RWPE1 (cell line): Measurements from ENCODE around the gene ISG20L2.

Experiments
- CTCF ChIA-PET: fragments of 350-600 bp; sonication (Branson Sonifier 250); formaldehyde crosslinking; extraction: SDS; loops from one replicate; lab custom pipeline; 2021; lab: Yijun Ruan, JAX
- POLR2A ChIA-PET: fragments of 400-600 bp; formaldehyde crosslinking; extraction: SDS; loops from one replicate; lab custom pipeline; 2020; ENCODE audit warnings: antibody characterized with exemption; ENCODE audit not compliant: low non-redundant PET; lab: Yijun Ruan, JAX
- DNase-seq: peaks from one replicate; pipeline ENCODE4 v3.0.0; 2012; ENCODE audit warnings: low spot score
- H3K27ac ChIP-seq: fragments of 450-650 bp; 2 replicates; pipeline ENCODE4 v1.5.1; 2017
- TF ChIP-seq, protein P1 (sequence below): fragments of 450-650 bp; conservative IDR thresholded peaks from 2 replicates; pipeline ENCODE4 v1.5.1; 2017; ENCODE audit warnings: low read depth, mild to moderate bottlenecking

ISG20L2 gene

DNA sequence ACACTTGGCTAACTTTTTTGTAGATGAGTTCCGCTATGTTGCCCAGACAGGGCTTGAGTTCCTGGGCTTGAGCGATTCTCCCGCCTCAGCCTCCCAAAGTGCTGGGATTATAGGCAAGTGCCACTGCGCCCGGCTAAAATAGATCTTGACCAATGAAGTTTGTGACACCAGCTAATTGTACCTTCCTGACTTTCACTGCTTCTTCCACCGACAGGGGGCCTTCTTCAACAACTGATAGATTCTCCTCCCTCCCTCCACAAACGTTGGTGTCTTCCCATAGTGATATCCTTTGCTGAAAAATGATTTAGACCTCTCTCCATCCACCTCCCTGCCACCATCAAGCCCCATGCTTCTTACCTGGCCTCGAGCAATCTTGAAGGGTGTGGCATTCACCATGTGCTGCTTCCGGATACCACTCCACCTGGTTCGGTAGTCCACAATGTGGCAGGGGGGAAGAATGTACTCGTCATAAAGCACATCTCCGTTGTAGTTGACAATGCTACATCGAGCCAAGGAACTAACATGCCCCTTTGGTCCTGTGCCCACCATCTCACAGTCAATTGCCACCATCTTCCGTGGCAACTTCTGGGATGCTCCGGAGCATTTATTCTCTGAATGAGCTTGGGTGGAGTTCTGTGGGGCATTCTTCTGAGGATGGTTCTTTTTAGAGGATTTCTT, 1.9 kb downstream of the ISG20L2 start:
- H3K27ac ChIP-seq: peak overlapping the region; percentile 68
- DNase-seq: peak; percentile 78
- TF ChIP-seq, protein P1, sequence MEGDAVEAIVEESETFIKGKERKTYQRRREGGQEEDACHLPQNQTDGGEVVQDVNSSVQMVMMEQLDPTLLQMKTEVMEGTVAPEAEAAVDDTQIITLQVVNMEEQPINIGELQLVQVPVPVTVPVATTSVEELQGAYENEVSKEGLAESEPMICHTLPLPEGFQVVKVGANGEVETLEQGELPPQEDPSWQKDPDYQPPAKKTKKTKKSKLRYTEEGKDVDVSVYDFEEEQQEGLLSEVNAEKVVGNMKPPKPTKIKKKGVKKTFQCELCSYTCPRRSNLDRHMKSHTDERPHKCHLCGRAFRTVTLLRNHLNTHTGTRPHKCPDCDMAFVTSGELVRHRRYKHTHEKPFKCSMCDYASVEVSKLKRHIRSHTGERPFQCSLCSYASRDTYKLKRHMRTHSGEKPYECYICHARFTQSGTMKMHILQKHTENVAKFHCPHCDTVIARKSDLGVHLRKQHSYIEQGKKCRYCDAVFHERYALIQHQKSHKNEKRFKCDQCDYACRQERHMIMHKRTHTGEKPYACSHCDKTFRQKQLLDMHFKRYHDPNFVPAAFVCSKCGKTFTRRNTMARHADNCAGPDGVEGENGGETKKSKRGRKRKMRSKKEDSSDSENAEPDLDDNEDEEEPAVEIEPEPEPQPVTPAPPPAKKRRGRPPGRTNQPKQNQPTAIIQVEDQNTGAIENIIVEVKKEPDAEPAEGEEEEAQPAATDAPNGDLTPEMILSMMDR: no peak; the same call in 1 of the 2 replicates
- ChIA-PET POLR2A (interaction anchor here (1.0 to 1.8 kb wide), 2 partner anchors 37 to 65 kb away, joined by 3 to 10 read pairs; no protein-coding TSS in a partner anchor), CTCF (interaction anchor here (0.6 to 4.5 kb wide), 22 partner anchors 14 to 201 kb away, joined by 3 to 178 read pairs (median 4); partner anchors contain the start of genes CRABP2, LRRC71, MRPL24 and NES)

DNA sequence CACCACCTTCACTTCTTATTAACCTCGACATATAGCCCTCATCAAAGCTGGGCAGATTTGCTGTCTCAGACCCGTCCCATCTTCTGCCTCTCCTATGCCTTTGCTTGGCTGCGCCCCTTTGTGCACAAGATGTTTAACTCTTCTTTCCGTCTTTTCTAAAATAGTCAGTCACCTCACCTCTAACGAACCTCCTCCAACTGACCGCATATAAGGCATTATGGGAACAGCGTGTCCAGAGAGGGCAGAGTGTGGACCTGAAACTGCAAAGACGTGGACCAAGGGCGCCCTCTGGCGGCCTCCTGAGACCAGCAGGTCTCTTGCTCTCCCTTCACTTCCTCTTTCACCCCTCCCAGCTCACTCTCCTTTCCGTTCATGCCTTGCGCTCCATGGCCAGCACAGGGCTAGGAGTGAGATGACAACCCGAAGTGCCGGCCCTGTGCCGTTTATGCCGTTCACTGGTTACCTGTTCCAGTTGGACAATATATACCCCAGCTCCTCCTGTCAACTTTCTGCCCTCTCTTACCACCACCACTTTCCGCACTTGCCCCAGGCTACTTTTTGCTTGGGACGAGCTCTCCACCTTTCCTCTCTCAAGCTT, 2.8 kb downstream of the ISG20L2 start:
- H3K27ac ChIP-seq: peak overlapping the region; percentile 68
- POLR2A ChIA-PET: interaction anchor here (1.0 to 1.8 kb wide), 2 partner anchors 36 to 64 kb away, joined by 3 to 10 read pairs; no protein-coding TSS in a partner anchor
- peak; percentile 86 for DNase-seq
- TF ChIP-seq, protein P1: peak; percentile 90
- CTCF ChIA-PET: interaction anchor here (0.6 to 4.5 kb wide), 28 partner anchors 10 to 221 kb away, joined by 3 to 178 read pairs (median 4); partner anchors contain the start of genes CRABP2, HDGF, NES and NTRK1

DNA sequence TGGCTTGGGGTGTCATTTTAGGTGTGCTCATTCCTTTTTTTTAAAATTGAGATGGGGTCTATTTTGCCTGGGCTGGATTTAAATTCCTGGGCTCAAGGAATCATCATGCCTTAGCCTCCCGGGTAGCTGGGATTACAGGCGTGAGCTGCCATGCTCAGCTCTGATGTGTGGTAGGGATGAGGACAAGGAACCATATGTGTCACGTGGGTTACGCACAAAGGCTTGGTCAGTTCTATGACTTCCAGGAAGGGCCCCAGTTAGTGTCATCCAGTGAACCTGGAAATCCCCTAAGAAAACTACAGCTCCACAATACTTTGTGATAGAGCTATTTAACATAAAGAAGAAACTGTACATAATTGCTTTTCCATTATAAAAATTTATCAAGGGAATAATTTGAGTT, 7.0 kb downstream of the ISG20L2 start:
- ChIA-PET POLR2A (no interaction called here), CTCF (interaction anchor here (0.5 to 4.1 kb wide), 3 partner anchors 33 to 73 kb away, joined by 3 to 30 read pairs (median 6); no protein-coding TSS in a partner anchor)
- TF ChIP-seq, protein P1: no peak
- no peak for DNase-seq
- H3K27ac ChIP-seq: peak overlapping the region; percentile 44

DNA sequence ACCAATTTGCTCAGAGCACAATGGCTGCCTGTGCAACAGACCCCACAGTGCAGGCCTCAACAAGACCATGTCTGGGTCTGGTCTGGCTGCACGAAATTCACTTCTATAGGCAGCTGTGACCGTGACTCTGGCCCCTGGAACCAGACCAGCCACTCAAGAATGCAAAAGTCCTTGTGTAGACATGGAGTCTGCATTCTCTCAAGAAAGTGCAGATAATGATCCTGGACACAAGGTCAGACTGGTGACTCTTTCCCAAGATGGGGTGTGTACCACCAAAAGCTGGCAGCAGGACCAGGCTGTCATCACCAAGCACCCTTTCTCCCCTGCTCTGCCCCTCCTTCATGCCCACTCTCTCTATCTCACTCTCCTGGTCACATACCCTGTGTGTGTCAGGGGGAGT, 7.4 kb downstream of the ISG20L2 start:
- POLR2A ChIA-PET: interaction anchor here (0.6 kb wide), 1 partner anchor 9 kb away, joined by 3 read pairs; no protein-coding TSS in a partner anchor

DNA sequence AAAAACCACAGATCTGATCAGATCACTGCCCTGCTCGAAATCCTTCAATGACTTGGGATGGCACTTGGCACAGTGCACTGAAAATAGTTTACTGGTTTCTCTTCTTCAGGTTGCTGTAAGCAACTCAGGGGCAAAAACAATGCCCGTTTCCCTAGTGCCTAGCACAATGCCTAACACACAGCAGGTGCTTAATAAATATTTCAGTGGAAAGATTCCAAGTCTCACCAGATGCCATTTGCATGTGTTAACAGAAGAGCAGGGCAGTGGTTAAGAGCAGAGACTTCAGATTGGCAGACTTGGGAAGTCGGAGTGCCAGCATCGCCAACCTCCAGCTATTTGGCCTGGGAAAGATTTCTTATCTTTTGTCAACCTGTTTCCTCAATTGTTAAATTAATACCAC, 11.2 kb downstream of the ISG20L2 start:
- ChIA-PET CTCF (interaction anchor here (0.6 to 0.8 kb wide), 3 partner anchors 13 to 89 kb away, joined by 3 to 5 read pairs (median 4); no protein-coding TSS in a partner anchor), POLR2A (no interaction called here)
- TF ChIP-seq, protein P1: no peak
- DNase-seq: no peak
- H3K27ac ChIP-seq: no peak overlapping the region

More for the DNA sequence above, 7.4 kb downstream of the ISG20L2 start:
- no peak for DNase-seq
- CTCF ChIA-PET: interaction anchor here (0.5 to 4.1 kb wide), 4 partner anchors 15 to 72 kb away, joined by 3 to 30 read pairs (median 4); no protein-coding TSS in a partner anchor
- H3K27ac ChIP-seq: peak overlapping the region; percentile 44
- TF ChIP-seq, protein P1: no peak

DNA sequence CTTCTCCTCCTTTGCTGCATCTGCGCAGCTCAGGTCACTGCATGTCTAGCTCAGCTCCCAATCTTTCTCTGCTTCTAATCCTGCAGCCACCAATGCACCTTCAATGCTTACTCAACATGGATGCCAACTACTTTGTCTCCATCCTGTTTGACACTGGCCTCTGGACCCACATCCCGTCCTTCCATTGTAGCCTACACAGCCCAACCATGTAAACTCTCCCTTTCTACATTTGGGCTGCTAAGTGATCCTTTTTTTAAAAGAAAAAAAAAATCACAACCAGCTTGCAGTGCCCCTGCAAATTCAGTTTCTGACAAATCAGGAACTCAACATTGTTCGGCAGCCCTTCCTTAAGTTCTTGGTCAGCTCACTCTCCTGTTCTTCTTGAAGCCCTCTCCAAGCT, 13.7 kb downstream of the ISG20L2 start:
- ChIA-PET CTCF (interaction anchor here (1.6 to 17.0 kb wide), 3 partner anchors 9 to 24 kb away, joined by 6 to 225 read pairs (median 13); partner anchors contain the start of gene CRABP2), POLR2A (no interaction called here)
- no peak for DNase-seq
- H3K27ac ChIP-seq: peak overlapping the region; percentile 95
- TF ChIP-seq, protein P1: no peak
